GM20000 (cell line): ENCODE results near the gene EVC2.

ENCODE experiments used
- DNase-seq: peaks from one replicate; pipeline ENCODE4 v3.0.0; 2012; ENCODE audit warnings: low spot score
- CTCF ChIP-seq: IDR thresholded peaks from 2 replicates; pipeline ENCODE4 v1.5.1; 2012; ENCODE audit warnings: mild to moderate bottlenecking, control low read depth; ENCODE audit errors: extremely low read depth, missing control alignments

EVC2 gene

GRCh38 chr4:5724377-5724776 is 16.0 kb upstream of the EVC2 start:
- TF ChIP-seq CTCF = no peak
- no peak for DNase-seq

- TF ChIP-seq CTCF = no peak
- no peak for DNase-seq
These were observed 14.0 kb upstream of the EVC2 start for GRCh38 chr4:5722328-5722727.

GRCh38 chr4:5721923-5722322 is 13.6 kb upstream of the EVC2 start:
- no peak for TF ChIP-seq CTCF
- DNase-seq = no peak

- DNase-seq = no peak
These were observed 12.6 kb upstream of the EVC2 start for GRCh38 chr4:5720980-5721379.

GRCh38 chr4:5720157-5720850 is 11.9 kb upstream of the EVC2 start:
- DNase-seq = no peak
- no peak for TF ChIP-seq CTCF

More at GRCh38 chr4:5720980-5721379, 12.6 kb upstream of the EVC2 start:
- TF ChIP-seq CTCF = no peak

- DNase-seq = no peak
- TF ChIP-seq CTCF = no peak
These were observed 11.1 kb upstream of the EVC2 start for GRCh38 chr4:5719350-5720055.

GRCh38 chr4:5718411-5718810 is 10.1 kb upstream of the EVC2 start:
- DNase-seq = no peak
- TF ChIP-seq CTCF = no peak
